BE2C (cell line): ENCODE data around the gene MVP.
"Not testable (repeated sequence)": the region's sequence is repeated elsewhere in the genome, so short reads cannot be mapped to it uniquely, and the experiment has no call there.

ENCODE experiments used
- DNase-seq: peaks from one replicate; pipeline ENCODE4 v3.0.0-alpha.2; 2020
- H3K27me3 ChIP-seq: fragments of 250-450 bp; sonication (Bioruptor Pico); 2 replicates; pipeline ENCODE4 v1.5.1; 2020; ENCODE audit warnings: mild to moderate bottlenecking
- H3K36me3 ChIP-seq: fragments of 250-450 bp; sonication (Bioruptor Pico); 2 replicates; pipeline ENCODE4 v1.5.1; 2020; ENCODE audit warnings: mild to moderate bottlenecking
- H3K4me1 ChIP-seq: fragments of 250-450 bp; sonication (Bioruptor Pico); 2 replicates; pipeline ENCODE4 v1.5.1; 2020
- H3K4me3 ChIP-seq: 2 replicates; pipeline ENCODE4 v1.5.1; 2011; ENCODE audit warnings: low read depth, low read length
- H3K9me3 ChIP-seq: fragments of 250-450 bp; sonication (Bioruptor Pico); 2 replicates; pipeline ENCODE4 v1.5.1; 2020
- CTCF ChIP-seq: IDR thresholded peaks from 2 replicates; pipeline ENCODE4 v1.5.1; 2012; ENCODE audit warnings: mild to moderate bottlenecking, low read depth, low read length

Gene MVP

GRCh38 chr16:29876594-29877249 lies 56.5 kb downstream of the MVP start:
- no peak for DNase-seq
- Histone ChIP-seq H3K4me3 (no peak overlapping the region), H3K4me1 (peaks cover 3% of the 10 kb centered on the region; the same call in 1 of the 2 replicates), H3K36me3 (no peaks in the 10 kb centered on the region; the same call in 1 of the 2 replicates), H3K9me3 (no peaks in the 10 kb centered on the region), H3K27me3 (no peaks in the 10 kb centered on the region)
- TF ChIP-seq CTCF = no peak

GRCh38 chr16:29877266-29877961 lies 57.2 kb downstream of the MVP start:
- H3K27me3 ChIP-seq = no peaks in the 10 kb centered on the region
- H3K4me3 ChIP-seq = no peak overlapping the region
- peaks cover 3% of the 10 kb centered on the region; the same call in 1 of the 2 replicates for H3K4me1 ChIP-seq
- TF ChIP-seq CTCF = no peak
- H3K9me3 ChIP-seq = no peaks in the 10 kb centered on the region
- peak; percentile 88 for DNase-seq
- no peaks in the 10 kb centered on the region; the same call in 1 of the 2 replicates for H3K36me3 ChIP-seq

GRCh38 chr16:29878172-29878571 lies 57.9 kb downstream of the MVP start:
- Histone ChIP-seq H3K36me3 (no peaks in the 10 kb centered on the region; the same call in 1 of the 2 replicates), H3K4me1 (peaks cover 3% of the 10 kb centered on the region; the same call in 1 of the 2 replicates), H3K4me3 (no peak overlapping the region), H3K27me3 (no peaks in the 10 kb centered on the region), H3K9me3 (no peaks in the 10 kb centered on the region)
- TF ChIP-seq CTCF = no peak
- no peak for DNase-seq

- no peak overlapping the region for H3K4me3 ChIP-seq
- TF ChIP-seq CTCF = no peak
- H3K4me1 ChIP-seq = peaks cover 3% of the 10 kb centered on the region; the same call in 1 of the 2 replicates
- no peak for DNase-seq
- H3K36me3 ChIP-seq = no peaks in the 10 kb centered on the region; the same call in 1 of the 2 replicates
- no peaks in the 10 kb centered on the region for H3K27me3 ChIP-seq
- H3K9me3 ChIP-seq = no peaks in the 10 kb centered on the region
Measured at GRCh38 chr16:29881050-29881449, 60.8 kb downstream of the MVP start.

- Histone ChIP-seq H3K36me3 (no peaks in the 10 kb centered on the region; the same call in 1 of the 2 replicates), H3K27me3 (no peaks in the 10 kb centered on the region), H3K9me3 (no peaks in the 10 kb centered on the region), H3K4me1 (no peaks in the 10 kb centered on the region), H3K4me3 (no peak overlapping the region)
- no peak for TF ChIP-seq CTCF
- no peak for DNase-seq
Measured at GRCh38 chr16:29883987-29884386, 63.7 kb downstream of the MVP start.

- not testable (repeated sequence) for H3K9me3 ChIP-seq, H3K4me1 ChIP-seq, H3K36me3 ChIP-seq, H3K4me3 ChIP-seq, H3K27me3 ChIP-seq, DNase-seq
Measured at GRCh38 chr16:29889372-29889771, 69.1 kb downstream of the MVP start.
